ENCODE results near the gene PLA2G2E.

Gene PLA2G2E

GRCh38 chr1:19923137-19923952 is at the start of gene PLA2G2E:
Gene PLA2G2E (minus strand): TSS chr1:19923617. CDS start chr1:19923559, 58 bp downstream.
- DNase-seq (ENCODE audit: low read depth) = no peak

- no peak for DNase-seq (ENCODE audit: low read depth)
Measured at GRCh38 chr1:19971664-19972063, 48.2 kb upstream of the PLA2G2E start.

GRCh38 chr1:19969898-19970660 is 46.7 kb upstream of the PLA2G2E start:
- no peak for DNase-seq (ENCODE audit: low read depth)

GRCh38 chr1:19967808-19968207 is 44.4 kb upstream of the PLA2G2E start:
- DNase-seq (ENCODE audit: low read depth) = no peak

- DNase-seq (ENCODE audit: low read depth) = no peak
Measured at GRCh38 chr1:19964542-19964941, 41.1 kb upstream of the PLA2G2E start.

- no peak for DNase-seq (ENCODE audit: low read depth)
Measured at GRCh38 chr1:19963636-19964035, 40.2 kb upstream of the PLA2G2E start.

GRCh38 chr1:19960591-19960990 is 37.2 kb upstream of the PLA2G2E start:
- no peak for DNase-seq (ENCODE audit: low read depth)

GRCh38 chr1:19957779-19958178 is 34.4 kb upstream of the PLA2G2E start:
- DNase-seq (ENCODE audit: low read depth) = no peak

- no peak for DNase-seq (ENCODE audit: low read depth)
Measured at GRCh38 chr1:19955534-19956170, 32.2 kb upstream of the PLA2G2E start.

GRCh38 chr1:19954059-19954458 is 30.6 kb upstream of the PLA2G2E start:
- DNase-seq (ENCODE audit: low read depth) = no peak

- no peak for DNase-seq (ENCODE audit: low read depth)
Measured at GRCh38 chr1:19949016-19949415, 25.6 kb upstream of the PLA2G2E start.

- no peak for DNase-seq (ENCODE audit: low read depth)
Measured at GRCh38 chr1:19946971-19947370, 23.6 kb upstream of the PLA2G2E start.

- DNase-seq (ENCODE audit: low read depth) = no peak
Measured at GRCh38 chr1:19946331-19946751, 22.9 kb upstream of the PLA2G2E start.

GRCh38 chr1:19945914-19946313 is 22.5 kb upstream of the PLA2G2E start:
- DNase-seq (ENCODE audit: low read depth) = no peak

GRCh38 chr1:19942657-19943056 is 19.2 kb upstream of the PLA2G2E start:
- no peak for DNase-seq (ENCODE audit: low read depth)

GRCh38 chr1:19942088-19942487 is 18.7 kb upstream of the PLA2G2E start:
- DNase-seq (ENCODE audit: low read depth) = no peak

GRCh38 chr1:19941206-19941568 is 17.8 kb upstream of the PLA2G2E start:
- DNase-seq (ENCODE audit: low read depth) = no peak

- DNase-seq (ENCODE audit: low read depth) = no peak
Measured at GRCh38 chr1:19940486-19941205, 17.2 kb upstream of the PLA2G2E start.

GRCh38 chr1:19938472-19938871 is 15.1 kb upstream of the PLA2G2E start:
- DNase-seq (ENCODE audit: low read depth) = no peak

- DNase-seq (ENCODE audit: low read depth) = no peak
Measured at GRCh38 chr1:19936061-19936750, 12.8 kb upstream of the PLA2G2E start.

GRCh38 chr1:19934336-19934735 is 10.9 kb upstream of the PLA2G2E start:
- DNase-seq (ENCODE audit: low read depth) = no peak

- no peak for DNase-seq (ENCODE audit: low read depth)
Measured at GRCh38 chr1:19932866-19933265, 9.4 kb upstream of the PLA2G2E start.
